HCT116 (cell line): ENCODE data around the gene SRGN. TPM values are rescaled to one million over a fixed set of nuclear protein-coding genes. Genes with fewer than 3 reads are reported as not detected.

Experiments
- ATAC-seq: fragments of 200-7000 bp; cut with Tn5 transposase; 2 replicates; pipeline ENCODE4 v1.9.1; 2020; ENCODE audit warnings: mild to moderate bottlenecking, moderate library complexity
- BruUV-seq: library from RNA; stranded (reverse); fragments of 400-500 nt; replicated peaks from 2 replicates; lab custom pipeline; 2021; lab: Mats Ljungman, UMichigan
- CTCF ChIA-PET: fragments of 300-600 bp; sonication (Branson Sonifier 250); formaldehyde crosslinking; loops from one replicate; lab custom pipeline; 2021; ENCODE audit warnings: antibody characterized with exemption; lab: Charles Lee
- POLR2A ChIA-PET: fragments of 300-600, 350-600 bp; sonication (Branson Sonifier 250); formaldehyde crosslinking; loops from one replicate; lab custom pipeline; 2021; ENCODE audit warnings: antibody characterized with exemption; lab: Charles Lee
- RAD21 ChIA-PET, 2 experiments: fragments of 300-600 bp; sonication (Branson Sonifier 250); formaldehyde crosslinking; loops; one replicate each; lab custom pipeline; 2023; ENCODE audit warnings: low total read pairs in 2 of 2; ENCODE audit not compliant: uncharacterized antibody in 2 of 2, unreplicated experiment in 2 of 2, low non-redundant PET in 1 of 2; lab: Charles Lee
- DNase-seq: peaks from one replicate; pipeline ENCODE4 v3.0.0-alpha.2; 2010; ENCODE audit warnings: low read depth, low spot score
- H2AFZ ChIP-seq: fragments of 200-600 bp; shearing (Covaris generic), sonication (generic); 2 replicates; pipeline ENCODE4 v1.6.1; 2017; ENCODE audit warnings: low read depth, mixed run types, mixed read lengths, antibody characterized with exemption, low read length; ENCODE audit not compliant: poor library complexity, severe bottlenecking
- H3K27ac ChIP-seq: 2 replicates; pipeline ENCODE4 v1.5.1; 2012; ENCODE audit warnings: low read depth, low read length
- H3K27me3 ChIP-seq: fragments of 200-600 bp; sonication (generic); 2 replicates; pipeline ENCODE4 v1.6.1; 2016; ENCODE audit warnings: mixed run types, low read length, mixed read lengths; ENCODE audit not compliant: insufficient read depth
- H3K36me3 ChIP-seq, 2 experiments: fragments of 200-500 bp in 1 of 2; fragments of 200-600 bp in 1 of 2; sonication (Bioruptor generic) in 1 of 2; sonication (generic) in 1 of 2; 2 replicates each; pipeline versions ENCODE4 v1.5.1 to v1.6.1; 2014 to 2016; ENCODE audit warnings: low read length in 2 of 2, inconsistent platforms in 1 of 2, mixed read lengths in 1 of 2, mixed run types in 1 of 2; ENCODE audit not compliant: insufficient read depth in 2 of 2, control insufficient read depth in 1 of 2
- H3K4me1 ChIP-seq, 2 experiments: fragments of 200-600 bp in 1 of 2; sonication (generic) in 1 of 2; 2 replicates each; pipeline versions ENCODE4 v1.5.1 to v1.6.1; 2012 to 2017; ENCODE audit warnings: low read length in 2 of 2, inconsistent platforms in 1 of 2, mild to moderate bottlenecking in 1 of 2, mixed read lengths in 1 of 2, mixed run types in 1 of 2, moderate library complexity in 1 of 2; ENCODE audit not compliant: insufficient read depth in 2 of 2, control insufficient read depth in 1 of 2
- H3K4me2 ChIP-seq: fragments of 200-600 bp; sonication (generic); 2 replicates; pipeline ENCODE4 v1.6.1; 2017; ENCODE audit warnings: mixed run types, low read length, mixed read lengths
- H3K4me3 ChIP-seq, 2 experiments: fragments of 200-600 bp in 1 of 2; sonication (generic) in 1 of 2; replicated peaks in 1 of 2; 2 replicates each; pipeline ENCODE4 v1.5.1; 2011 to 2016; ENCODE audit warnings: low read length in 2 of 2, control low read depth in 1 of 2, low read depth in 1 of 2, mild to moderate bottlenecking in 1 of 2, mixed read lengths in 1 of 2, mixed run types in 1 of 2
- H3K79me2 ChIP-seq: fragments of 200-600 bp; sonication (generic); 2 replicates; pipeline ENCODE4 v1.6.1; 2017; ENCODE audit warnings: mild to moderate bottlenecking, mixed run types, low read length, moderate library complexity, mixed read lengths; ENCODE audit not compliant: insufficient read depth
- H3K9ac ChIP-seq: fragments of 200-600 bp; sonication (generic); 2 replicates; pipeline ENCODE4 v1.6.1; 2016; ENCODE audit warnings: low read length, mixed read lengths
- H3K9me2 ChIP-seq: fragments of 200-600 bp; sonication (generic), shearing (Covaris generic); 2 replicates; pipeline ENCODE4 v1.6.1; 2017; ENCODE audit warnings: mixed run types, mild to moderate bottlenecking, moderate library complexity; ENCODE audit not compliant: insufficient read depth
- H3K9me3 ChIP-seq, 2 experiments: fragments of 200-500 bp in 1 of 2; fragments of 200-600 bp in 1 of 2; sonication (Bioruptor generic) in 1 of 2; sonication (generic) in 1 of 2; 2 replicates each; pipeline ENCODE4 v1.6.1; 2014 to 2017; ENCODE audit warnings: low read length in 2 of 2, mixed read lengths in 2 of 2, inconsistent platforms in 1 of 2, low read depth in 1 of 2, mild to moderate bottlenecking in 1 of 2, mixed run types in 1 of 2, moderate library complexity in 1 of 2; ENCODE audit not compliant: control insufficient read depth in 1 of 2, insufficient read depth in 1 of 2
- H4K20me1 ChIP-seq: fragments of 200-600 bp; sonication (generic), shearing (Covaris generic); 2 replicates; pipeline ENCODE4 v1.6.1; 2017; ENCODE audit warnings: mixed run types, mild to moderate bottlenecking, moderate library complexity; ENCODE audit not compliant: insufficient read depth
- CBX3 ChIP-seq: IDR thresholded peaks from 2 replicates; pipeline ENCODE4 v1.6.1; 2012; ENCODE audit warnings: low read depth
- CTCF ChIP-seq, 3 experiments: fragments of 200-600 bp in 1 of 3; sonication (generic) in 1 of 3; IDR thresholded peaks in 2 of 3; conservative IDR thresholded peaks in 1 of 3; 2 replicates each; pipeline ENCODE4 v1.5.1; 2012 to 2017; ENCODE audit warnings: low read depth in 2 of 3, low read length in 2 of 3, antibody characterized with exemption in 1 of 3, borderline replicate concordance in 1 of 3, control low read depth in 1 of 3, mild to moderate bottlenecking in 1 of 3, mixed read lengths in 1 of 3, mixed run types in 1 of 3, moderate library complexity in 1 of 3; ENCODE audit not compliant: insufficient read depth in 1 of 3
- ELF1 ChIP-seq: IDR thresholded peaks from 2 replicates; pipeline ENCODE4 v1.6.1; 2012; ENCODE audit warnings: low read depth, borderline replicate concordance
- EZH2 ChIP-seq: fragments of 200-600 bp; sonication (generic); IDR thresholded peaks from 2 replicates; pipeline ENCODE4 v1.6.1; 2017; ENCODE audit warnings: antibody characterized with exemption, mixed run types
- EZH2phosphoT487 ChIP-seq: fragments of 200-600 bp; IDR thresholded peaks from 2 replicates; pipeline ENCODE4 v1.6.1; 2018; ENCODE audit warnings: antibody characterized with exemption, borderline replicate concordance
- FOSL1 ChIP-seq: IDR thresholded peaks from 2 replicates; pipeline ENCODE4 v1.6.1; 2012; ENCODE audit warnings: low read depth
- JUND ChIP-seq: IDR thresholded peaks from 2 replicates; pipeline ENCODE4 v1.6.1; 2012
- POLR2A ChIP-seq: IDR thresholded peaks from 2 replicates; pipeline ENCODE4 v1.7.0; 2011; ENCODE audit warnings: borderline replicate concordance; ENCODE audit not compliant: insufficient read depth, insufficient read length; ENCODE audit errors: extremely low read depth
- POLR2AphosphoS5 ChIP-seq: IDR thresholded peaks from 2 replicates; pipeline ENCODE4 v1.6.1; 2011; ENCODE audit warnings: mild to moderate bottlenecking, low read depth, low read length, moderate library complexity
- RAD21 ChIP-seq: IDR thresholded peaks from 2 replicates; pipeline ENCODE4 v1.6.1; 2012; ENCODE audit warnings: low read depth, mild to moderate bottlenecking
- REST ChIP-seq: IDR thresholded peaks from 2 replicates; pipeline ENCODE4 v1.6.1; 2012; ENCODE audit warnings: low read depth
- SIN3A ChIP-seq: IDR thresholded peaks from 2 replicates; pipeline ENCODE4 v1.6.1; 2012; ENCODE audit warnings: low read depth
- SRF ChIP-seq: IDR thresholded peaks from 2 replicates; pipeline ENCODE4 v1.6.1; 2012; ENCODE audit warnings: low read depth
- TCF7L2 ChIP-seq: IDR thresholded peaks from 2 replicates; pipeline ENCODE4 v1.7.0; 2011; ENCODE audit warnings: borderline replicate concordance, inconsistent platforms; ENCODE audit not compliant: insufficient read depth, insufficient read length; ENCODE audit errors: extremely low read depth
- YY1 ChIP-seq: IDR thresholded peaks from 2 replicates; pipeline ENCODE4 v1.6.1; 2011; ENCODE audit warnings: low read length, low read depth, moderate library complexity, mild to moderate bottlenecking; ENCODE audit not compliant: insufficient replicate concordance; ENCODE audit errors: extremely low read depth
- ZFX ChIP-seq: fragments of 450-650 bp; IDR thresholded peaks from 2 replicates; pipeline ENCODE4 v1.6.1; 2017
- ZNF274 ChIP-seq: fragments of 200-500 bp; sonication (Bioruptor generic); IDR thresholded peaks from 2 replicates; pipeline ENCODE4 v1.6.1; 2014; ENCODE audit warnings: mild to moderate bottlenecking, low read depth, low read length, inconsistent platforms
- intact Hi-C: fragments of 100-400 bp; cut with micrococcal nuclease; formaldehyde crosslinking; loops from 2 replicates; pipeline ENCODE4 v1.10.0; 2022
- total RNA-seq: library from RNA; stranded (reverse); gene quantifications from one replicate; pipeline ENCODE4 v1.2.1, GENCODE V29; 2021; ENCODE audit not compliant: unreplicated experiment
- TF ChIP-seq, protein P1 (sequence below): IDR thresholded peaks from 2 replicates; pipeline ENCODE4 v1.6.1; 2012
- TF ChIP-seq, protein P2 (sequence below): IDR thresholded peaks from 2 replicates; pipeline ENCODE4 v1.6.1; 2012

SRGN gene
- total RNA-seq, 1 experiment from 2014 or later: 1.8 TPM

DNA sequence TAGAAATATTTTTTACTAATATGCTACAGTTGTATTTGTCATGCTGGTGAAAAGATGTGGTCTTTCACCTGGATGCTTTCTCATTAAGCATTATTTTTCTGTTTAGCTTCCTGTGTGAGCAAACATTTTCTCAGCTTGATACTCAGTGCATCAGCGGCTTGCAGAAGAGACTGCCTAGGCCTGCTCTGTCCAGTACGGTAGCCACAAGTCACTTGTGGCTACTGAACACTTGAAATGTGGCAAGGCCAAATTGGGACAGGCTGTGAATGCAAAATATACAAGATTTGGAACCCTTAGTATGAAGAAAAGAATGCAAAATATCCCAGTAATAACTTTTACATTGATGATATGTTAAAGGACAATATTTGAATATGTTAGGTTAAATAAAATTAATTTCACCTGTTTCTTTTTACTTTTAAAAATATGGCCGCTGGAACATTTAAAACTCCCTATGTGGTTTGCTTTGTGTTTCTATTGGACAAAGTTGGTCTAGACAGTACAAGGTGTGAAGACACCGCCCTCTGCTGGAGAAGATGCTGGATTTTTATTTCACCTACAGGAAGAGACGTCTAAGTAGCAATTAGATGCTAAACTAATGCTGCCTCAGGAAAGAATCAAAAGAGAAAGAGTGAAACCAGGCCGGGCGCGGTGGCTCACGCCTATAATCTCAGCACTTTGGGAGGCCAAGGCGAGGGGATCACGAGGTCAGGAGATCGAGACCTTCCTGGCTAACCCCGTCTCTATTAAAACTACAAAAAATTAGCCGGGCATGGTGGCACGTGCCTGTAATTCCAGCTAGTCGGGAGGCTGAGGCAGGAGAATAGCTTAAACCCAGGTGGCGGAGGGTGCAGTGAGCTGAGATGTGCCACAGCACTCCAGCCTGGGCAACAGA lies 5.3 kb downstream of the SRGN start:
- Histone ChIP-seq H3K4me2 (no peak overlapping the region), H2AFZ (peak overlapping the region; percentile 89)
- TF ChIP-seq, protein P1, sequence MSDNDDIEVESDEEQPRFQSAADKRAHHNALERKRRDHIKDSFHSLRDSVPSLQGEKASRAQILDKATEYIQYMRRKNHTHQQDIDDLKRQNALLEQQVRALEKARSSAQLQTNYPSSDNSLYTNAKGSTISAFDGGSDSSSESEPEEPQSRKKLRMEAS: peak; percentile 54; the same call in 1 of the 2 replicates
- TF ChIP-seq SIN3A (no peak), ZNF274 (no peak), POLR2AphosphoS5 (no peak), TCF7L2 (no peak), EZH2 (no peak), SRF (no peak), POLR2A (no peak), EZH2phosphoT487 (no peak), FOSL1 (no peak), REST (no peak), YY1 (peak; percentile 39), ELF1 (no peak; the same call in 1 of the 2 replicates), JUND (no peak), ZFX (no peak), CBX3 (peak; percentile 79; the same call in 1 of the 2 replicates), CTCF (IDR thresholded peaks at IDR 0.05 in 2 of 3, conservative IDR thresholded peaks at IDR 0.05 in 1 of 3; ENCODE audit: borderline replicate concordance in 1 of 3, insufficient read depth in 1 of 3, low read depth in 2 of 3, low read length in 2 of 3) (peak; percentile 57 to 87 (median 81)), RAD21 (peak; percentile 88)
- TF ChIP-seq, protein P2, sequence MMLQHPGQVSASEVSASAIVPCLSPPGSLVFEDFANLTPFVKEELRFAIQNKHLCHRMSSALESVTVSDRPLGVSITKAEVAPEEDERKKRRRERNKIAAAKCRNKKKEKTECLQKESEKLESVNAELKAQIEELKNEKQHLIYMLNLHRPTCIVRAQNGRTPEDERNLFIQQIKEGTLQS: no peak

More for the DNA sequence above, 5.3 kb downstream of the SRGN start:
- Histone ChIP-seq H3K36me3 (no peaks in the 10 kb centered on the region), H3K4me1 (peaks cover 0 to 2% of the 10 kb centered on the region in 2 experiments; a peak in 2 of 4 replicates), H4K20me1 (no peaks in the 10 kb centered on the region), H3K27me3 (no peaks in the 10 kb centered on the region), H3K9me2 (no peaks in the 10 kb centered on the region), H3K9ac (no peak overlapping the region), H3K9me3 (no peaks in the 10 kb centered on the region), H3K4me3 (no peak overlapping the region), H3K79me2 (no peaks in the 10 kb centered on the region), H3K27ac (no peak overlapping the region)
- ChIA-PET RAD21 (interaction anchor here in 1 of 2 experiments (1.1 kb wide), 1 partner anchor 299 kb away, joined by 3 read pairs; no protein-coding TSS in a partner anchor), CTCF (interaction anchor here (0.8 to 2.9 kb wide), 6 partner anchors 11 to 299 kb away, joined by 3 to 17 read pairs (median 6); no protein-coding TSS in a partner anchor), POLR2A (no interaction called here)
- intact Hi-C loops: loop anchor here (1.0 to 5.0 kb wide), 2 partner anchors 88 to 301 kb away; no protein-coding TSS in a partner anchor
- BruUV-seq: no TSS peak
- peak; percentile 97 for ATAC-seq
- peak; percentile 89 for DNase-seq
